B cell (primary cell): ENCODE measurements around the gene PLA2G3.

Source experiments
- CTCF ChIP-seq: fragments of 200-600 bp; IDR thresholded peaks from one replicate; pipeline ENCODE4 v1.8.0; 2022; ENCODE audit warnings: antibody characterized with exemption, mild to moderate bottlenecking
- EZH2 ChIP-seq: IDR thresholded peaks from 2 replicates; pipeline ENCODE4 v1.6.1; 2012; ENCODE audit warnings: borderline replicate concordance, low read depth, mild to moderate bottlenecking, moderate library complexity, low read length; ENCODE audit not compliant: insufficient read depth, poor library complexity, severe bottlenecking

GRCh38 chr22:31107894-31108218 is 32.5 kb downstream of the PLA2G3 start:
- TF ChIP-seq CTCF (no peak), EZH2 (no peak)
